HG02571 (cell line): ENCODE data around the gene VN1R4.
"Not testable (repeated sequence)": the region's sequence is repeated elsewhere in the genome, so short reads cannot be mapped to it uniquely, and the experiment has no call there.

Experiments used
- ATAC-seq: cut with Tn5 transposase; IDR thresholded peaks from one replicate; pipeline ENCODE4 v1.9.1; 2021; ENCODE audit warnings: mild to moderate bottlenecking, moderate library complexity; ENCODE audit not compliant: unreplicated experiment

Gene VN1R4

GRCh38 chr19:53267623-53268022 lies at the start of gene VN1R4:
TSS of gene VN1R4 (minus strand) at chr19:53267723. CDS start at chr19:53267665, 58 bp downstream.
- ATAC-seq, result not testable (repeated sequence)

GRCh38 chr19:53311897-53312296 lies 44.4 kb upstream of the VN1R4 start:
- no peak for ATAC-seq

- ATAC-seq, result no peak
These were observed 43.5 kb upstream of the VN1R4 start for GRCh38 chr19:53311044-53311443.

GRCh38 chr19:53308339-53308811 lies 40.9 kb upstream of the VN1R4 start:
- ATAC-seq, result no peak

GRCh38 chr19:53301341-53301740 lies 33.8 kb upstream of the VN1R4 start:
- ATAC-seq, result not testable (repeated sequence)

- no peak for ATAC-seq
These were observed 27.4 kb upstream of the VN1R4 start for GRCh38 chr19:53294786-53295441.

- no peak for ATAC-seq
These were observed 23.4 kb upstream of the VN1R4 start for GRCh38 chr19:53290758-53291549.

GRCh38 chr19:53285087-53285486 lies 17.6 kb upstream of the VN1R4 start:
- no peak for ATAC-seq

- ATAC-seq, result not testable (repeated sequence)
These were observed 14.4 kb upstream of the VN1R4 start for GRCh38 chr19:53281947-53282346.

GRCh38 chr19:53275480-53275879 lies 8.0 kb upstream of the VN1R4 start:
- ATAC-seq, result no peak

- no peak for ATAC-seq
These were observed 4.5 kb upstream of the VN1R4 start for GRCh38 chr19:53272044-53272443.

GRCh38 chr19:53269861-53270260 lies 2.3 kb upstream of the VN1R4 start:
- not testable (repeated sequence) for ATAC-seq

GRCh38 chr19:53257715-53258342 lies 9.7 kb downstream of the VN1R4 start, which contains the start of gene VN1R2:
TSS of gene VN1R2 (plus strand) at chr19:53258292. CDS start at chr19:53258376, 84 bp downstream.
- not testable (repeated sequence) for ATAC-seq

- ATAC-seq, result no peak
These were observed 12.8 kb downstream of the VN1R4 start, which contains the start of gene ZNF677 for GRCh38 chr19:53254411-53255341. TSS of gene ZNF677 (minus strand) at chr19:53254873. CDS start at chr19:53251550, 3,323 bp downstream.

- ATAC-seq, result no peak
These were observed 21.0 kb downstream of the VN1R4 start for GRCh38 chr19:53246498-53246897.

GRCh38 chr19:53237114-53237777 lies 30.3 kb downstream of the VN1R4 start:
- ATAC-seq, result no peak

GRCh38 chr19:53224606-53225005 lies 42.9 kb downstream of the VN1R4 start:
- ATAC-seq, result no peak

- not testable (repeated sequence) for ATAC-seq
These were observed 44.8 kb downstream of the VN1R4 start for GRCh38 chr19:53222716-53223115.
